GM18907 (cell line): ENCODE measurements around the gene CDC42BPA.
"Not testable (repeated sequence)": the region's sequence is repeated elsewhere in the genome, so short reads cannot be mapped to it uniquely, and the experiment has no call there.

Source experiments
- ATAC-seq: cut with Tn5 transposase; IDR thresholded peaks from one replicate; pipeline ENCODE4 v1.9.1; 2021; ENCODE audit warnings: mild to moderate bottlenecking, moderate library complexity; ENCODE audit not compliant: unreplicated experiment

Gene CDC42BPA

DNA sequence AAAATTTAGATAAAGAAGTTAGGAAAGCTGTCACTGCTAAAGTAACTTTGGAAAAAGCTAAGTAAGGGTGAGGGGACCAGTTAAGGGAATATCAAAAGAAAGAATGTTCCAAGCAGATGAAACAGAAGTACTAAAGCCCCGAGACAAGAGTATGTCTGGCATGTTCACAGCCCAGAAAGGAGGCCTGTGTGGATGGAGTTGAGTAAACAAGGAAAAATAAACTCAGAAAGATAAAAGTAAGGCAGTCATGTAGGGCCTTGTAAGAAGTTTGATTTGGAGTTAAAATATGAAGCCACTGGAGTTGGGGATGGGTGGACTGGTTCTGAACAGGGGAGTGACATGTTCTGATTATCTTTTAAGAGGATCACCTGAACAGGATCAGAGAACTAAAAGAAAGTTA lies 177.9 kb downstream of the CDC42BPA start:
- no peak for ATAC-seq

DNA sequence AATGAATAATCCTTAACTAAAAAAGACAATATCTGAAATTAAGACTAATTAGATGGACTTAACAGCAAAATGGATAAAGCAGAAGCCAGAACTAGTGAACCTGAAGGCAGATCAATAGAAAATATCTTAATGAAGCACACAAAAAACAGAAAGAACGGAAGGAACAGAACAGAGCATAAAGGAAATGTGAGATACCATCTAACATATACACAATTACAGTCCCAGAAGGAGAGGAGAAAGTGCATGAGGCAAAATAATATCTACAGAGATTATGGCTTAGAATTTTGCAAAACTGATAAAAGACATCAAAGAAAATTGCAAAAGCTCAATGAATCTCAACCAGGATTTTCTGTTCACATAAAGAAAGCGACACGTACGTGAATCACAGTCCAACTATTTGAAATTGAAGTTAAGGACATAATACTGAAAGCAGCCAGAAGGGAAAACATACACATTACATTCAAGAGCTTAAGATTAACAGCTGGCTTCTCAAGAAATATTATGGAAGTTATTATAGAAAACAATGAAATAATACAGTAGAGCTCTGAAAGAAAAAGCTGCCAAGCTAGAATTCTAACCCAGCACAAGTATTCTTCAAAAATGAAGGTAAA lies 182.0 kb downstream of the CDC42BPA start:
- no peak for ATAC-seq

DNA sequence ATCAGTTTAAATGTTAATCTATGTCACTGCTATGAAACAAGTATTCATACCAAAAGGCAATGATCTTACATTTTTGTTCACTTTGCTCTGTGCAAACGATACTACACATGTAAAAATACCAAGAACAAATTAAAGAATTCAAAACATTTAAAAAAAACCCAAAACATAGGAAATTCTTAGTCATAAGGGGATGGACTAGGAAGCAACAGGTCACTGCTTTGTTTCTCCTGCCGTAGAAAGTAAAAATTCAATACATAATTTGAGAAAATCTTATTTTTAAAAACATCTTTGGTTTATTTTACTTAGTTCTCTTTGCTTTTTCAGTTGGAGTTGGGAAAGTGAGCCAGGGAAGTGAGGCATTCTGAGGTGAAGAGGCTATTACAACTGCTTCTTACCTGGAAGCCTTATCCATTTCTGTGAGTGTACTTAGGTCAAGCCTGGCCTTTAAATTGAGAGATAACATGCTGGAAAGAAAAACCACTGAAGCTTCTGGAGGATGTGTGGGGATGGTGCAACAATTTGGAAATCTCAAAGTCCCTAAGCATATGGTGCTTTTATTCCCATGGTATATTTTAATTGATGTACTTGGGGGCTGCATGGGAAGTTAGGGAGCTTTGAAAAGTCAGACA lies 183.5 kb downstream of the CDC42BPA start:
- no peak for ATAC-seq

DNA sequence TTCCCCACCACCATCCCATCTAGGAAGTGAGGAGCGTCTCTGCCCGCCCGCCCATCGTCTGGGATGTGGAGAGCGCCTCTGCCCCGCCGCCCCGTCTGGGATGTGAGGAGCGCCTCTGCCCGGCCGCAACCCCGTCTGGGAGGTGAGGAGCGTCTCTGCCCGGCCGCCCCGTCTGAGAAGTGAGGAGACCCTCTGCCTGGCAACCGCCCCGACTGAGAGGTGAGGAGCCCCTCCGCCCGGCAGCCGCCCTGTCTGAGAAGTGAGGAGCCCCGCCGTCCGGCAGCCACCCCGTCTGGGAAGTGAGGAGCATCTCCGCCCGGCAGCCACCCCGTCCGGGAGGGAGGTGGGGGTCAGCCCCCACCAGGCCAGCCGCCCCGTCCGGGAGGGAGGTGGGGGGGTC lies 185.6 kb downstream of the CDC42BPA start:
- ATAC-seq: not testable (repeated sequence)

DNA sequence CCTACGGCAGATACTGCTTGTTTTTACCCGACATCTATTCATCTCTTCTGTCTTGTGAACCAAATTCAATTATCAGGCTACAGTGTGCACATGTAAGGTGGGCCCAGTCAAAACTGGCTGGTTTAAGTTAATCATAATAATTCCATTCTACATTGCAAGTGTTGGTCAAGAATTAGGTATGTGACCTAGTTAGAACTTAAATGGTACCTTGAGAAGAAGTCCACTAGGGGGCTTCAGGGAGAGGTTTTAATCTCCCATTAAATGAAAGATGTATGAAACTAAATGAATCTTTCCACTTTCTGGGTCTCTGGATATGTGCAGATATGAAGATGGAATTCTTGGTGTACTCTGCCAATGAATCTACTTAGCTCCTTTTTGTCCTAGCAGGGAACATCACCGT lies 187.1 kb downstream of the CDC42BPA start:
- no peak for ATAC-seq

DNA sequence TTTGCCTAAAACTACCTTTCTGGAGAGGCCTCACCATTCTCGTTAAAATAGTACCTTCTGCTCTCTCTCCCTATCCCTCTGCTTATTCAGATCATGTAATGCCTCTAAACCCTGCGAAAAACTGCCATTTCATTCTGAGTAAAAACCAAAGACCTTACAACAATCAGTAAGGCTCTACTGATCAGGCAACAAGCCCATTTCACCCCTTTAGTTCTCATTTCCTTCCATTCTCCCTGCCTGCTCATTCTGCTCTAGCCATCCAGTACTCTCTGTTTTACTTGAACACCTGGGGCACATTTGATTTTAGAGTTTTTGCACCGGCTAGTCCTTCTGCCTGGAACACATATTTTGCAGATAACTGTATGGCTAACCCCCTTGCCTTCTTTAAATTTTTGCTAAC lies 190.4 kb downstream of the CDC42BPA start:
- no peak for ATAC-seq

DNA sequence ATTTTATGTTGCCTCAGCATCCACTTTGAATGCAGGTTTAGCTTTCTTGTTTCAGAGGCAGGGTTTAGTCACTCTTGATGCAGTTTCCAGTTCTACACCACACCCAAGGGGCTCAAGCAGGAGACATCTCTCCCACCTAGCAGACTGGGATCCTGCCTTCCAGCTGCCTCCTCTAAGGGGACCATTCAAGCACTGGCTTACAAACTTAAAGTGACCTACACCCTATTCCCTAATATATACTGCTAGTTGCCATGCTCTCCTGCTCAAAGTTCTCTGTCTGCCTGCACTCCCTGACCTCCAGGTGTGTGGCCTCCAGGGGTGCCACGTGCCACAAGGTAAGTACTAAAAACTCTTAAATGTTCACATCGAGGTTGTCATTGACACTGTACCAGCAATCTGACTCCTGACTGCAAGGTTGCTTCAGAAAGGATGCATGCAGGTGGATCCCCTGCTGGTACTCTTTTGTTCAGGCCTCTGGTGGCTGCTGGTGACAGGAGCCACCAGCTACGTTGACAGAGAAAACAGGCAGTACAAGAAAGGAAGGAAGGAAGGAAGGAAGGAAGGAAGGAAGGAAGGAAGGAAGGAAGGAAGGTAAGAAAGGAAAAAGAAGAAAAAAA lies 192.3 kb downstream of the CDC42BPA start:
- ATAC-seq: no peak

DNA sequence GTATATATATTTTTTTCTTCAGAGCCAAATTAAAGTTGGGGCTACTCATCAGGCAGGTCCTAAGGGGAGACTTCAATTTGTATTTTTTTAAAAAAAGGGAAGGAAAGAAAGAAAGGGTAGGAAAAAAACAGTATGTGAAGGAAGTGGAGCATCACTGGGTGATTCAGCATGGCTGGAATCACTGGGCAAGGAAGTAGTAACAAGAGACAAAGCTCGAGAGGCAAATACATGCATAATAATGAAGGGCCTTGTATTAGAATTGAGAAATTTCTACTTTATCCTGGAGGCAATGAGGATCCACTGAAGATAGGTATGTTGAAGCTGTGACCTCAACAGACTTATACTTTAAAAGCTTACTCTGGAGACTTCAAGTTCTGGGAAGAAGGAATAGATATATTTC lies 193.8 kb downstream of the CDC42BPA start:
- ATAC-seq: no peak

DNA sequence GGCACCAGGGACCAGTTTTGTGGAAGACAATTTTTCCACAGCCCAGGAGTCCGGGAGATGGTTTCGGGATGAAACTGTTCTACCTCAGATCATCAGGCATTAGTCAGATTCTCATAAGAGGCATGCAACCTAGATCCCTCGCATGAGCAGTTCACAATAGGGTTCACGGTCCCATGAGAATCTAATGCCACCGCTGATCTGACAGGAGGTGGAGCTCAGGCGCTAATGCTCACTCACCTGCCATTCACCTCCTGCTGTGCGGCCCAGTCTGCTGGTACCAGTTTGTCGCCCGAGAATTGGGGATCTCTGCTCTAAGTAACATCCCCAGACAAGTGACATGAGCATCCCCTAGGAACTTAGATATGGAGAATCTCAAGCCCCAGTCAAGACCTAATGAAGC lies 197.5 kb downstream of the CDC42BPA start:
- no peak for ATAC-seq

DNA sequence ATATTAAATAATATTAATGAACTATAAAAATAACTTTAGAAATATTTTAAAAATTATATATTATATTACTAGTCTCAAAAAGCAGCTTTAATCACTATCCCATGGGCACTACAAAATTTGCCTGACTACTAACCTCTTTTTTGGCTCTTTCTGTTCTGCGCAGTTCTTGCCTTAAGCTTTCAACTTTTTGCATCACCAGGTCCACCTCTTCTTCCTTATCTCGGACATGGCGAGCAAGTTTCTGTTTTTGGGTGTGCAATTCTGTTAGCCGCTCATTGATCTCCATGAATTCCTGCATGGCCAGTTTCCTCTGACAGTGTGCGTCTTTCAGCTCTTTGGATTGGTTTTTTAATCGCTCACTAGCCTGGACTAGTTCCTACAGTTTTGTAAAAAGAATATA lies 205.8 kb downstream of the CDC42BPA start:
- no peak for ATAC-seq

DNA sequence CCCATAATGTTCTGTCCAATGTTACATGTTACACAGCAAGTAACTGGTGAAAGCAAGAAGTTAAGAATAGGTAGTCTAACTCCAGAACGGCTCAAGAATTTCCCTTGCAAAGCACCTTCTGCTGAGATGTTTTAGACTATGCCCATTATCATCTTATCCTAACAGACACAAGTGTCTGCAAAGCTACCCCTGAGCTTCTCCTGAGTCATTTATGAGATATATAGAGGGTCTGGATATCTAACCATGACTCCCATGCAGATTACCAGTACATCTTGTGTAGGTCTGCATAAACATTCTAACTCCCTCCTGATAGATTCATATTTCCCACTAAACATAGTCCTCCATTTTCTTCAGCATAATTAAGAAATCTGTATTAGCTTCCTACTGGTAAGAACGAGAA lies 206.5 kb downstream of the CDC42BPA start:
- ATAC-seq: no peak

DNA sequence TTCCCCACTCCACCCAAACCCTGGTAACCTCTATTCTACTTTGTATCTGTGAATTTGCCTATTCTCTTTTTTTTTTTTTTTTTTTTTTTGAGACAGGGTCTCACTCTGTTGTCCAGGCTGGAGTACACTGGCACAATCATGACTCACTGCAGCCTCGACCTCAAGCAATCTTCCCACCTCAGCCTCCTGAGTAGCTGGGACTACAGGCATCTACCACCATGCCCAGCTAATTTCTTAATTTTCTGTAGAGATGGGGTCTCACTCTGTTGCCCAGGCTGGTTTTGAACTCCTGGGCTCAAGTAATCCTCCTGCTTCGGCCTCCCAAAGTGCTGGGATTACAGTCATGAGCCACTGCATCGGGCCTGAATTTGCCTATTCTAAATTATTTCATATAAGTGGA lies 213.0 kb downstream of the CDC42BPA start:
- ATAC-seq: not testable (repeated sequence)

DNA sequence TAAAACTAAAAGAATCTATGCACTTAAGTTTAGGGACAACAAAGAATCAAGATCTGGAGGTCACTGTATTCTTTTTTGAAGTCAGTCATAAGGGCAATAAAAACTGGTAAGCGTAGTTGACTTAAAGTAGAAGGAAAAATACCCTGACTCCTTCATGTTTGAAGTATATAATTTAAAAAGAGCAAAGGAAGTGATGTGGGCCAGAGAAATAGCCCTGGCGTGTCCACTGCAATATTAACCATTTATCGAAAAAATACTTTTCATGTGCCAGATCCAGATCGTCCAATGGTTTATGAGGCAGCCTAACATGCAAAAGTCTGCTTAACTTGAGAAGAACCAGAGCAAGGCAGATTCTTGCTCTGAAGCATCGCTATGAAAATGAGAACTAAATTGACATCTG lies 216.2 kb downstream of the CDC42BPA start:
- no peak for ATAC-seq

DNA sequence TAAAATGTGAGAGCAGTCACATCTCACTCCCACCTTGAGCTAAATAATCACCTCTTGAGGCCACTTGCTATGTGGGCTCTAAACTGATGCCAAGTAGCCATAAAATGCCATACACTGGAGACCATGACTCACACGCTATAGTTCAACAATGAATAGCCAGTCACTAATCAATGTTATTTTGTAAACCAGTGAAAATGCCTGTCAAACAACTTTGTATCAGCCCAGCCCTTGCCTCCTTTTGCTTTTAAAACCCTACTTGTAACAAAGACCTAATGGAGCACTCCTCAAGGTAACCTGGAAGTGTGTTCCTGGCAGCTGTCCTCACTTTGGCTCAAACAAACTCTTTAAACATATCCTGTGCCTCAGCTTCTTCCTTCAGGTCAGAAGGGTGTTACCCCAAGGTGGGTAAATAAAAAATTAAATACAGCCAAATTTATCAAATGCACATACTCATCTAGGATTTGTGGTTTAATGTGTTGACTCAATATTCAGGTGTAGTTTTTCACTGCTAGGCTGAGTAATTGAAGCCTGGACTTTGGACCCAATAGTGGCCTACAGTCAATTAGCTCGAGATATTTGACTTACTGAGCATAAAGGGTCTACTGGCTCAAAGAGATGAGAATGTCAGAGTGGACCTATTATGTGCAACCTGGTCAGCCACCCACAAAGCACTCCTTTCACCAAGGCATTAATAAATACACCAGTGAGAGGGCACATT lies 223.9 kb downstream of the CDC42BPA start:
- ATAC-seq: no peak

DNA sequence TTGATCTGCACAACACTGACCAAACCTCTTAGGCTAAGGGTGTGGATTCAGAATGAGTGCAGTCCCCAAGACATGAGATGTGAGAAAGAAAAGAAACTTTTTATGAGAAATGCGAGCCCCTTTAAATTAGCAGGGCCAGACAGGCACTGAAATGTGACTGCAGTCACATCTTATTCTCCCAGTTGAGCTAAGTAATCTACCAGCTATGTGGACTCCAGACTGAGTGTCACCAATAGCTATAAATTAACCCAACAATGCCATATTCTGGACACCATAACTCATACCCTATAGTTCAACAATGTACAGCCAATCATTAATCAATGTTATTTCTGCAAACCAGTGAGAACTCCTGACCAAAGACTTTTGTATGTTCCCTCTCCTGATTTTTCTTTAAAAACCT lies 225.0 kb downstream of the CDC42BPA start:
- ATAC-seq: no peak

DNA sequence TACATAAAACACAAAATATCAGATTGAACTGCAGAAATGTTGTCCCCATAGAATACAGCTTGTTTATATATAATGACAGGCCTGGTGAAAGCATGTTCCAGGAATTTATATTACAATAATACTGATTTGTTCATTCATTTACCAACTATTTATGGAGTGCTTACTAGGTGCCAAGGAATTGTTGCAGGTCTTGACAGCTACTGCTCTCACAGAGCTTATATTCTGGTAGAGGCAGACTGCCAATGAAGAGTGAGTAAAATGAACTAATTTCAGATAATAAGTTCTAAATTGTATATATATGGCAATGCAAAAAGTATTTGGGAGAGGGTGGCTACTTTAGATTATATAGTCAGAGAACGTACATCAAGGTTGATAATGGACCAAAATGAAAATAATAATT lies 226.2 kb downstream of the CDC42BPA start:
- ATAC-seq: no peak

DNA sequence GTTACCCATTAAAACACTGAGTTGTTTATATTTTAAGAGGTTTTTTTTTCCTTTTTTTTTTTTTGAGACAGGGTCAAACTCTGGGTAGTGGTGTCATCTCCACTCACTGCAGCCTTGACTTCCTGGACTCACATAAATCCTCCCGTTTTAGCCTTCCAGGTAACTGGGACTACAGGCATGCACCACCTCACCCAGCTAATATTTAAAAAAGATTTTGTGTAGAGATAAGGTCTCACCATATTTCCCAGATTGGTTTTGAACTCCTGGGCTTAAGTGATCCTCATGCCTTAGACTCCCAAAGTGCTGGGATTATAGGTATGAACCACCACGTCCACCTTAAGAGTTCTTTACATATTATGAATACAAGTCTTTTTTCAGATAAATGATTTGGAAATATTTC lies 231.7 kb downstream of the CDC42BPA start:
- ATAC-seq: no peak

DNA sequence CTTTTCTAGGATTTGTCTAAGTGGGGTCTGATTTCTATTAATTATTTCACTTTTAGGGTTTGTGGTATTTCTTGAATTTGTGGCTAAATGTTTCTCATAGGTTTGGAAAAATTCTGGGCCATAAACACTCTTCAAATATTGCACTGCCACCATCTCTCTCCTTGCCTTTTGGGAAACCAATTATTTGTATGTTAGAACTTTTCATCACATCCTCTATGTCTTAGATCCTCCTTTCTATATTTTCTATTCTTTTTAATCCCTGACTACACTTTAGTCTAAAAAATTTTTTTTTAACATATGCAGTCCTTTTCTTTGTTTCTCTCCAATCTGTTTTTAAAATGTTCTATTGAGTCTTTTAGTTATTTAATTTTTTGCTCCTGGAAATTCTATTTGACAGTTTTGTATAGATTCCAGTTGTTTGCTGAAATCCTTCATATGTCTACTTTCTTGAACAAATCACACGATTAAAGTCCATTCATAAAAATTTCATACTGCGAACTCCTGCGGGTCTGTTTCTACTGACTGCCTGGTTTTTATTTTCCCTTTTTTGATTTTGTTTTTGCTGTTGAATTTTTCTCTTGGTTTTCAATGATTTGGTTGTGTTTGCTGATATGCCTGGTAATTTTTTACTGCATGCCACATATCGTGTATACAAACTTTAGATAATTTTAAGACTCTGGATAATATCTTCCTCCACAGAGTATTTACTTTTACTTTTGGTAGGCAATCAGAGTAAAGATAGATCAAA lies 235.1 kb downstream of the CDC42BPA start:
- ATAC-seq: no peak

DNA sequence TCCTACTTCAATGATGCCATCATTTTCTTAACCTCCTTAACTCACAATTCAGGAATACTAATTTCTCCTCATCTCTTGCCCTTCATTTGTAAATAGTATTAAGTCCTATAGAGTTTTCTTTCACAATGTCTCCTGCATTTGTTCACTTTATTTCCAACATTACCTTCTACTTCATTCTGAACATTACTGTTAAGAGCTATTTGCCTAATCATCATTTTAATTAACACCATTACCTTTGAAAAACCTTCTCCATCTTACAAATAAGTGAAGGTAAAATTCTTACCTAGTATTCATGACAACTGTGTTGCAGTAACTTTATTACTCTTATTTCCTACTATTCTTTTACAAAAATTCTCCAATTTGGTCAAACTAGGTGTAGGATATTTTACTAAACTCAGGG lies 240.5 kb downstream of the CDC42BPA start:
- ATAC-seq: no peak

DNA sequence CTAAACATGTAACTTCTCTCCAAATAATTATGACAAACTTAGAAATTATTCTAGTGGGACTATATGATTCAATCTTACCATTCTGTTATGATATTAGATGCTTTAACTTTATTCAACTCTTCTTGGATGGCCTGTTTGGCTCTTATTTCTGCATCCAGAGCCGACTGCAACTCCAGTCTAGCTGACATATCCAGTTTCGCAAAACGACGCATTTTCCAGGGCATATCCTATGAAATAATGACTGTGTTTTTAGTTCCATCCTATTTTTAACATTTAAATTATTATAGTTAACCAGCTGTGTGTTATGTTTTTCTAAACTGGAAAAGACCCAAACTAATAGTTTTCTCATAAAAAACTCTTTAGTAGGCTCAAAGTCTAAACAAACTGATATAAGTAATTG lies 244.5 kb downstream of the CDC42BPA start:
- ATAC-seq: no peak

DNA sequence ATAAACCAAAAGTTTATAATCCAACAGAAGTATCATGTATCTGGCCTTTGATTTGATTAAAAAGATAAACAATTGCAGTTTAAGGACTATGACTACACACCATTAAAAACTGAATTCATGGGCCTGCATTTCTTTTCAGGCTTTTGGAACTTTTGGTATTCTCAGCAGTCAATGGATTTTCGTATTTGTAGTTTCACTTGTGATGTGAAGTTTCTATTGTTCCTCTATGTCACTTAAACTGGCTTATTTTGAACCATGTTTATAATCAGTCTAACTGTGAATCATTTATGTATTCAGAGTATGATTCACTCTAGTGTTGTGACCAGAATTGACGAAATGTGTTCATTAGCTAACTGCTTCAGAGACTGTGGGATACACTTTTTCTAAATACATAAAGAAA lies 245.3 kb downstream of the CDC42BPA start:
- ATAC-seq: peak; percentile 46
